GM23338 (cell line): ENCODE data around the gene LDB3. TPM values are rescaled to one million over a fixed set of nuclear protein-coding genes. Genes with fewer than 3 reads are reported as not detected.
A peak's percentile ranks its signal among the peaks of the same experiment; 100 is the strongest.

ENCODE experiments used
- ATAC-seq: fragments of 200-7000 bp; cut with Tn5 transposase; 3 replicates; pipeline ENCODE4 v1.9.1; 2020
- DNase-seq: peaks from one replicate; pipeline ENCODE4 v3.0.0-alpha.2; 2015; ENCODE audit warnings: low spot score
- H2AFZ ChIP-seq: fragments of 200-600 bp; sonication (generic); 2 replicates; pipeline ENCODE4 v1.8.0; 2016; ENCODE audit warnings: antibody characterized with exemption, mild to moderate bottlenecking, moderate library complexity
- H3F3A ChIP-seq: fragments of 200-600 bp; sonication (generic); replicated peaks from 2 replicates; pipeline ENCODE4 v1.8.0; 2017; ENCODE audit warnings: antibody characterized with exemption, mixed run types, low read depth
- H3K27ac ChIP-seq: fragments of 200-600 bp; sonication (generic); 2 replicates; pipeline ENCODE4 v1.6.1; 2016; ENCODE audit warnings: low read depth
- H3K27me3 ChIP-seq: fragments of 200-600 bp; sonication (generic); 2 replicates; pipeline ENCODE4 v1.8.0; 2016; ENCODE audit warnings: mild to moderate bottlenecking, mixed run types, moderate library complexity; ENCODE audit not compliant: insufficient read depth
- H3K36me3 ChIP-seq: fragments of 200-600 bp; sonication (generic); 2 replicates; pipeline ENCODE4 v1.8.0; 2016; ENCODE audit warnings: mild to moderate bottlenecking; ENCODE audit not compliant: insufficient read depth
- H3K4me1 ChIP-seq: fragments of 200-600 bp; sonication (generic); 2 replicates; pipeline ENCODE4 v1.8.0; 2016; ENCODE audit warnings: mild to moderate bottlenecking, moderate library complexity; ENCODE audit not compliant: insufficient read depth
- H3K4me2 ChIP-seq: fragments of 200-600 bp; sonication (generic); 2 replicates; pipeline ENCODE4 v1.7.1; 2017; ENCODE audit warnings: mixed run types
- H3K4me3 ChIP-seq: fragments of 200-600 bp; sonication (generic); 2 replicates; pipeline ENCODE4 v1.6.1; 2016; ENCODE audit warnings: mixed run types
- H3K79me2 ChIP-seq: fragments of 200-600 bp; sonication (generic); replicated peaks from 2 replicates; pipeline ENCODE4 v1.8.0; 2017; ENCODE audit warnings: mild to moderate bottlenecking; ENCODE audit not compliant: insufficient read depth
- H3K9me2 ChIP-seq: fragments of 200-600 bp; sonication (generic); 2 replicates; pipeline ENCODE4 v1.8.0; 2017; ENCODE audit not compliant: insufficient read depth
- H4K20me1 ChIP-seq: fragments of 200-600 bp; sonication (generic); replicated peaks from 2 replicates; pipeline ENCODE4 v1.8.0; 2017; ENCODE audit warnings: mild to moderate bottlenecking; ENCODE audit not compliant: insufficient read depth
- H3K27ac Mint-ChIP-seq: 2 replicates; pipeline ENCODE4 v1.8.0; 2020; ENCODE audit warnings: inconsistent platforms, mild to moderate bottlenecking, moderate library complexity, mixed read lengths
- H3K27me3 Mint-ChIP-seq: 3 replicates; pipeline ENCODE4 v1.8.0; 2022; ENCODE audit warnings: low read depth, mild to moderate bottlenecking, moderate library complexity, mixed read lengths, inconsistent platforms; ENCODE audit not compliant: insufficient read depth, poor library complexity
- H3K36me3 Mint-ChIP-seq: 3 replicates; pipeline ENCODE4 v1.8.0; 2021; ENCODE audit warnings: low read depth, mild to moderate bottlenecking, inconsistent platforms, moderate library complexity, mixed read lengths
- H3K4me1 Mint-ChIP-seq: 3 replicates; pipeline ENCODE4 v1.8.0; 2020; ENCODE audit warnings: mild to moderate bottlenecking, inconsistent platforms, mixed read lengths
- H3K4me3 Mint-ChIP-seq: 3 replicates; pipeline ENCODE4 v1.8.0; 2021; ENCODE audit warnings: moderate library complexity, mild to moderate bottlenecking, inconsistent platforms, mixed read lengths
- H3K9me3 Mint-ChIP-seq: 3 replicates; pipeline ENCODE4 v1.8.0; 2020; ENCODE audit warnings: moderate library complexity, mild to moderate bottlenecking, inconsistent platforms, mixed read lengths
- CREB1 ChIP-seq: fragments of 250-450 bp; sonication (Bioruptor Pico); IDR thresholded peaks from 2 replicates; pipeline ENCODE4 v1.5.0; 2020; ENCODE audit warnings: low read depth, mild to moderate bottlenecking, moderate library complexity
- EZH2phosphoT487 ChIP-seq: fragments of 200-600 bp; sonication (generic); IDR thresholded peaks from one replicate; pipeline ENCODE4 v1.8.1; 2018; ENCODE audit warnings: antibody characterized with exemption; ENCODE audit not compliant: unreplicated experiment
- JUNB ChIP-seq: IDR thresholded peaks from one replicate; pipeline ENCODE4 v1.6.1; 2016; ENCODE audit warnings: antibody characterized with exemption; ENCODE audit not compliant: unreplicated experiment
- NANOG ChIP-seq: IDR thresholded peaks from 2 replicates; pipeline ENCODE4 v1.6.1; 2016; ENCODE audit warnings: antibody characterized with exemption, borderline replicate concordance
- POLR2AphosphoS5 ChIP-seq: IDR thresholded peaks from 2 replicates; pipeline ENCODE4 v1.6.1; 2016; ENCODE audit warnings: antibody characterized with exemption, low read depth
- ZNF114 ChIP-seq: fragments of 250-450 bp; sonication (Bioruptor Pico); IDR thresholded peaks from 2 replicates; pipeline ENCODE4 v1.5.0; 2020; ENCODE audit warnings: mild to moderate bottlenecking, moderate library complexity
- polyA plus RNA-seq: library from polyadenylated mRNA; unstranded; fragments of >200 nt; fragmentation: Nextera tagmentation; extraction: Ambion mirVana; gene quantifications from 2 replicates; pipeline ENCODE4 v1.2.1, GENCODE V29; 2016
- total RNA-seq: library from RNA; depleted of rRNA; stranded (reverse); fragments of >200 nt; shearing (Covaris generic); gene quantifications from 2 replicates; pipeline ENCODE4 v1.2.3, GENCODE V29; 2014
- TF ChIP-seq, protein P1 (sequence below): IDR thresholded peaks from 2 replicates; pipeline ENCODE4 v1.6.1; 2016; ENCODE audit warnings: antibody characterized with exemption
- TF ChIP-seq, protein P2 (sequence below), 2 experiments: fragments of 200-600 bp in 1 of 2; sonication (generic) in 1 of 2; conservative IDR thresholded peaks; 2 replicates each; pipeline versions ENCODE4 v1.5.1 to v1.6.1; 2016 to 2017; ENCODE audit warnings: antibody characterized with exemption in 2 of 2, low read depth in 2 of 2, mild to moderate bottlenecking in 2 of 2, moderate library complexity in 1 of 2
- TF ChIP-seq, protein P3 (sequence below): IDR thresholded peaks from one replicate; pipeline ENCODE4 v1.6.1; 2018; ENCODE audit warnings: antibody characterized with exemption; ENCODE audit not compliant: unreplicated experiment

Gene LDB3
- total and polyA plus RNA-seq, 2 experiments from 2014 or later, result 0.14 to 0.16 TPM

DNA sequence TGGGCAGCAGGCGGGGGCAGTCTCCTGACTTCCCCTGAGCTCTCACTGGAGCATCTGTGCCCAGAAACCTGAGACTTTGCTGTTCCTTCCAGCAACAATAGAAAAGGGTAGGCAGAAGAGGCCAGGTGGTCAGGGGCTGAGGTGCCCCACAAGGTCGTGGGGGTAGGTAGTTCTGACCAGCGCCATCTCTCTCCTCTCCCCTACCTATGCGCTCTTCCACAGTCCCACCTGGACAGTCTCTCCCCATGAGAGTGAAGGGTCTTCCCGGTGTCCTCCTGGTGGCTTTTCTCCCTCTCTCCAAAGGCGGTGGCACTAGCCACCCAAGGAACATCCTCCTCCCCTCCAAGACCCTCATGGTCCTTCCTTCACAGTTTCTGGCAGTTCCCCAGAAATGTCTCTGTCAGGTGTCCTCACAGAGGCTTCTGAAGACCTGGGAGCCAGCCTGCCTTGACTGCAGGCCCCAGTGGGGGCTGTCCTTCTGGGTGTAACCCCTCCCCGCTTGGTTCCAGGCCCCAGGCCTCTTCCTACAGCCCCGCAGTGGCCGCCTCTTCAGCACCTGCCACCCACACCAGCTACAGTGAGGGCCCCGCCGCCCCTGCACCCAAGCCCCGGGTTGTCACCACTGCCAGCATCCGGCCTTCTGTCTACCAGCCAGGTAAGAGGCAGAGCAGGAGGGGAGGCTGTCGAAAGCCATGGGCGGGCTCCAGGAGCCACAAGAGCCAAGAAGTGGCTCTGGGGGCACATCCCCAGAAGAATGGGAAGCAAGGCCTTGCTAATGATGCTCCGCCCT is 41.3 kb downstream of the LDB3 start:
- Mint-ChIP-seq H3K4me1 (peaks cover 52% of the 10 kb centered on the region), H3K36me3 (no peaks in the 10 kb centered on the region; the same call in 2 of the 3 replicates), H3K9me3 (no peaks in the 10 kb centered on the region; the same call in 2 of the 3 replicates), H3K27me3 (peaks cover 22% of the 10 kb centered on the region), H3K4me3 (no peak overlapping the region; the same call in 2 of the 3 replicates), H3K27ac (no peak overlapping the region)
- ATAC-seq (no peak), DNase-seq (no peak)
- Histone ChIP-seq H4K20me1 (no peaks in the 10 kb centered on the region), H3K4me1 (peaks cover 25% of the 10 kb centered on the region), H3K27ac (no peak overlapping the region), H3F3A (peaks cover 12% of the 10 kb centered on the region; the same call in 1 of the 2 replicates), H3K36me3 (no peaks in the 10 kb centered on the region), H3K4me2 (no peak overlapping the region), H3K79me2 (no peaks in the 10 kb centered on the region), H3K9me2 (no peaks in the 10 kb centered on the region), H3K27me3 (no peaks in the 10 kb centered on the region), H3K4me3 (no peak overlapping the region), H2AFZ (no peak overlapping the region)
- TF ChIP-seq POLR2AphosphoS5 (no peak), JUNB (no peak), EZH2phosphoT487 (no peak), ZNF114 (CRISPR knock-in tag) (no peak), CREB1 (CRISPR knock-in tag) (no peak), NANOG (no peak)

DNA sequence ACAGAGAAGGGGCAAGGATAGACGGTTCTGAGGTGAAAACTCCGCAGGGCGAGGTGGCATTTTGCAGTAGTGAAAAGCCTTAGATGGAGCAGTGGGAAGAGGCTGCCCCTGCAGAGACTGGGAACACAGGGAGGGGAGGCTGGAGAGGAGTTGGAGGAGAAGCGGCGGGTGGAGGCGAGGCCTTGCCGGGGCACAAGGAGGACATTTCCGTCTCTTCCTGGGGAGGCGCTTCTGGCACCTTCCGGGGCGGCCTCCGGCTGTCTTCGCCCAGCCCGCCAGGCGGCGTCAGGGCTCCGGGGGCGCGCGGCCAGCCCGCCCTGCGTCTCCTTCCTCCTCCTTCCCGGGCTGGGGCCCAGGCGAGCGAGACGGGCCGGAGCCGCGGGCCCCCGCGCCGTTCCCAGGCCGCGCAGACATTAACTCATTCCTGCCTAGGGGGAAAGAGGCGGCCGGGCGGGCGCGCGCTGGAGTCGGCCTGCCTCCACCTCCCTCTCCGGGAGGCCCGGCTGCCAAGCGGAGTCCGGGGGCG is 42.7 kb downstream of the LDB3 start:
- Mint-ChIP-seq H3K4me1 (peaks cover 50% of the 10 kb centered on the region), H3K27me3 (peaks cover 25% of the 10 kb centered on the region), H3K4me3 (peak overlapping the region; percentile 62), H3K27ac (peak overlapping the region; percentile 30; the same call in 1 of the 2 replicates), H3K9me3 (no peaks in the 10 kb centered on the region; the same call in 2 of the 3 replicates), H3K36me3 (no peaks in the 10 kb centered on the region; the same call in 2 of the 3 replicates)
- Histone ChIP-seq H3K4me1 (peaks cover 22% of the 10 kb centered on the region), H2AFZ (peak overlapping the region; percentile 94), H3K4me2 (peak overlapping the region; percentile 96), H3F3A (peaks cover 12% of the 10 kb centered on the region; the same call in 1 of the 2 replicates), H3K79me2 (no peaks in the 10 kb centered on the region), H4K20me1 (no peaks in the 10 kb centered on the region), H3K9me2 (no peaks in the 10 kb centered on the region), H3K27ac (peak overlapping the region; percentile 84; the same call in 1 of the 2 replicates), H3K27me3 (no peaks in the 10 kb centered on the region), H3K36me3 (no peaks in the 10 kb centered on the region), H3K4me3 (peak overlapping the region; percentile 74)
- peak; percentile 94 for DNase-seq
- ATAC-seq, result peak; percentile 81
- TF ChIP-seq ZNF114 (CRISPR knock-in tag) (no peak), CREB1 (CRISPR knock-in tag) (no peak), NANOG (no peak), EZH2phosphoT487 (no peak)
- TF ChIP-seq, protein P1, sequence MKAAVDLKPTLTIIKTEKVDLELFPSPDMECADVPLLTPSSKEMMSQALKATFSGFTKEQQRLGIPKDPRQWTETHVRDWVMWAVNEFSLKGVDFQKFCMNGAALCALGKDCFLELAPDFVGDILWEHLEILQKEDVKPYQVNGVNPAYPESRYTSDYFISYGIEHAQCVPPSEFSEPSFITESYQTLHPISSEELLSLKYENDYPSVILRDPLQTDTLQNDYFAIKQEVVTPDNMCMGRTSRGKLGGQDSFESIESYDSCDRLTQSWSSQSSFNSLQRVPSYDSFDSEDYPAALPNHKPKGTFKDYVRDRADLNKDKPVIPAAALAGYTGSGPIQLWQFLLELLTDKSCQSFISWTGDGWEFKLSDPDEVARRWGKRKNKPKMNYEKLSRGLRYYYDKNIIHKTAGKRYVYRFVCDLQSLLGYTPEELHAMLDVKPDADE, result peak; percentile 39; the same call in 1 of the 2 replicates
- TF ChIP-seq, protein P2, sequence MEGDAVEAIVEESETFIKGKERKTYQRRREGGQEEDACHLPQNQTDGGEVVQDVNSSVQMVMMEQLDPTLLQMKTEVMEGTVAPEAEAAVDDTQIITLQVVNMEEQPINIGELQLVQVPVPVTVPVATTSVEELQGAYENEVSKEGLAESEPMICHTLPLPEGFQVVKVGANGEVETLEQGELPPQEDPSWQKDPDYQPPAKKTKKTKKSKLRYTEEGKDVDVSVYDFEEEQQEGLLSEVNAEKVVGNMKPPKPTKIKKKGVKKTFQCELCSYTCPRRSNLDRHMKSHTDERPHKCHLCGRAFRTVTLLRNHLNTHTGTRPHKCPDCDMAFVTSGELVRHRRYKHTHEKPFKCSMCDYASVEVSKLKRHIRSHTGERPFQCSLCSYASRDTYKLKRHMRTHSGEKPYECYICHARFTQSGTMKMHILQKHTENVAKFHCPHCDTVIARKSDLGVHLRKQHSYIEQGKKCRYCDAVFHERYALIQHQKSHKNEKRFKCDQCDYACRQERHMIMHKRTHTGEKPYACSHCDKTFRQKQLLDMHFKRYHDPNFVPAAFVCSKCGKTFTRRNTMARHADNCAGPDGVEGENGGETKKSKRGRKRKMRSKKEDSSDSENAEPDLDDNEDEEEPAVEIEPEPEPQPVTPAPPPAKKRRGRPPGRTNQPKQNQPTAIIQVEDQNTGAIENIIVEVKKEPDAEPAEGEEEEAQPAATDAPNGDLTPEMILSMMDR (conservative IDR thresholded peaks at IDR 0.05; ENCODE audit: low read depth in 2 of 2), result peak; percentile 50 to 85
- TF ChIP-seq, protein P3, sequence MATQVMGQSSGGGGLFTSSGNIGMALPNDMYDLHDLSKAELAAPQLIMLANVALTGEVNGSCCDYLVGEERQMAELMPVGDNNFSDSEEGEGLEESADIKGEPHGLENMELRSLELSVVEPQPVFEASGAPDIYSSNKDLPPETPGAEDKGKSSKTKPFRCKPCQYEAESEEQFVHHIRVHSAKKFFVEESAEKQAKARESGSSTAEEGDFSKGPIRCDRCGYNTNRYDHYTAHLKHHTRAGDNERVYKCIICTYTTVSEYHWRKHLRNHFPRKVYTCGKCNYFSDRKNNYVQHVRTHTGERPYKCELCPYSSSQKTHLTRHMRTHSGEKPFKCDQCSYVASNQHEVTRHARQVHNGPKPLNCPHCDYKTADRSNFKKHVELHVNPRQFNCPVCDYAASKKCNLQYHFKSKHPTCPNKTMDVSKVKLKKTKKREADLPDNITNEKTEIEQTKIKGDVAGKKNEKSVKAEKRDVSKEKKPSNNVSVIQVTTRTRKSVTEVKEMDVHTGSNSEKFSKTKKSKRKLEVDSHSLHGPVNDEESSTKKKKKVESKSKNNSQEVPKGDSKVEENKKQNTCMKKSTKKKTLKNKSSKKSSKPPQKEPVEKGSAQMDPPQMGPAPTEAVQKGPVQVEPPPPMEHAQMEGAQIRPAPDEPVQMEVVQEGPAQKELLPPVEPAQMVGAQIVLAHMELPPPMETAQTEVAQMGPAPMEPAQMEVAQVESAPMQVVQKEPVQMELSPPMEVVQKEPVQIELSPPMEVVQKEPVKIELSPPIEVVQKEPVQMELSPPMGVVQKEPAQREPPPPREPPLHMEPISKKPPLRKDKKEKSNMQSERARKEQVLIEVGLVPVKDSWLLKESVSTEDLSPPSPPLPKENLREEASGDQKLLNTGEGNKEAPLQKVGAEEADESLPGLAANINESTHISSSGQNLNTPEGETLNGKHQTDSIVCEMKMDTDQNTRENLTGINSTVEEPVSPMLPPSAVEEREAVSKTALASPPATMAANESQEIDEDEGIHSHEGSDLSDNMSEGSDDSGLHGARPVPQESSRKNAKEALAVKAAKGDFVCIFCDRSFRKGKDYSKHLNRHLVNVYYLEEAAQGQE, result no peak
